ENCODE results near the gene HIRA.

DNA sequence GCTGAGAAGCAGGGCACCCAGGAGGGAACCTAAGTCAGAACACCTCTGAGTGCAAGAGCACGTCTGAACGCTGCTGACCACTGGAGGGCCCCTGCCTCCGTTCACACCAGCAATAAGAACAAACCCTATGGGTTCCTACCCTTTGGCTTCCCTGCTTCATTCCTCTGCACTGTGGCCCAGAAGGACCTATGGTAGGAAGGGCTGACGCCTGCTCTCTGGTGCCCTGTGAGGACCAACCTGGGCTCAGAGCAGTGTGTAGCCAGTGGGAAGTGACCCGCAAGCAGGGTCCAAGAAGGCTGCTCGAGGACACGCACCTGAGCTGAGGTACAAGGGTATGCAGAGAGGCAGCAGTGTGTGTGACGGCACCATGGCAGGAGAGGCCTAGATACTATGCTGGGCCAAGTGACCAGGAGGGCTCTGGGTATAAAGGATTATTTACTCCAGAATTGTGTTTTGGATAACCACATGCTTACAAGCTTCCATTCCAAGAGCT lies 71.2 kb downstream of the HIRA start:
- TF ChIP-seq REST (IDR thresholded peaks at IDR 0.05; ENCODE audit: insufficient read depth in 1 of 2, low read depth in 2 of 2, low read length in 1 of 2): no peak
- no peak for TF ChIP-seq POLR2AphosphoS5 (IDR thresholded peaks at IDR 0.05; ENCODE audit: low read depth, low read length)
